Colonic mucosa (tissue), 4 donors: Measurements from ENCODE around the gene PIK3AP1. TPM values are rescaled to one million over a fixed set of nuclear protein-coding genes. Genes with fewer than 3 reads are reported as not detected.
"Not testable (repeated sequence)": the region's sequence is repeated elsewhere in the genome, so short reads cannot be mapped to it uniquely, and the experiment has no call there.

Source experiments
- DNase-seq: peaks from one replicate; pipeline ENCODE4 v3.0.0-alpha.2; 2020
- H3K27ac ChIP-seq: fragments of 200-600 bp; one replicate; pipeline ENCODE4 v1.8.0; 2021
- H3K27me3 ChIP-seq: fragments of 200-600 bp; one replicate; pipeline ENCODE4 v1.8.0; 2021
- H3K36me3 ChIP-seq: fragments of 200-600 bp; one replicate; pipeline ENCODE4 v1.8.0; 2021
- H3K4me1 ChIP-seq: fragments of 200-600 bp; one replicate; pipeline ENCODE4 v1.8.0; 2021; ENCODE audit warnings: mild to moderate bottlenecking
- H3K4me3 ChIP-seq: fragments of 200-600 bp; one replicate; pipeline ENCODE4 v1.8.0; 2021
- H3K9ac ChIP-seq, 2 donors: one replicate each; pipeline ENCODE4 v1.7.0; 2013; ENCODE audit warnings: control low read depth in 2 of 2, low read depth in 2 of 2, low read length in 2 of 2
- H3K9me3 ChIP-seq: fragments of 200-600 bp; one replicate; pipeline ENCODE4 v1.8.0; 2021
- CTCF ChIP-seq: fragments of 200-600 bp; IDR thresholded peaks from one replicate; pipeline ENCODE4 v1.8.0; 2022; ENCODE audit warnings: antibody characterized with exemption, mild to moderate bottlenecking
- intact Hi-C: fragments of 100-400 bp; cut with DNase I; formaldehyde crosslinking; loops from one replicate; pipeline ENCODE4 v1.14.1; 2022
- total RNA-seq, 2 donors: library from RNA; stranded (reverse); fragmentation: NEBNext Ultra II Directional in 1 of 2; extraction: Animal tissue kit (Norgen Biotek cat#: 25700) in 1 of 2; gene quantifications; one replicate each; pipeline ENCODE4 v1.2.1, GENCODE V29; 2021
- donor health status: healthy.
- donor health status: DM: no; HTN: no; CAD: no.
- donor health status: DM: no; HTN: no; CAD: no.

Gene PIK3AP1
- total RNA-seq, 2 donors from 2014 or later: 10.9 to 12.4 TPM

GRCh38 chr10:96701265-96701664, 19.0 kb downstream of the PIK3AP1 start:
- Histone ChIP-seq H3K4me3 (no peak overlapping the region), H3K4me1 (no peaks in the 10 kb centered on the region), H3K27me3 (no peaks in the 10 kb centered on the region), H3K9me3 (no peaks in the 10 kb centered on the region), H3K36me3 (no peaks in the 10 kb centered on the region), H3K9ac (no peak overlapping the region), H3K27ac (no peak overlapping the region)
- intact Hi-C loops: no loop called here
- no peak for TF ChIP-seq CTCF
- DNase-seq: no peak

GRCh38 chr10:96700374-96701099, 19.8 kb downstream of the PIK3AP1 start:
- TF ChIP-seq CTCF: no peak
- Histone ChIP-seq H3K4me1 (no peaks in the 10 kb centered on the region), H3K9ac (peak overlapping the region in 1 of 2 donors; percentile 12), H3K27me3 (no peaks in the 10 kb centered on the region), H3K9me3 (no peaks in the 10 kb centered on the region), H3K36me3 (no peaks in the 10 kb centered on the region), H3K4me3 (no peak overlapping the region), H3K27ac (no peak overlapping the region)
- intact Hi-C loops: no loop called here
- DNase-seq: no peak

GRCh38 chr10:96699613-96700012, 20.7 kb downstream of the PIK3AP1 start:
- H3K27me3 ChIP-seq: no peaks in the 10 kb centered on the region
- no peak for DNase-seq
- H3K9ac ChIP-seq: no peak overlapping the region
- H3K27ac ChIP-seq: no peak overlapping the region
- intact Hi-C loops: no loop called here
- TF ChIP-seq CTCF: no peak
- no peaks in the 10 kb centered on the region for H3K4me1 ChIP-seq
- no peak overlapping the region for H3K4me3 ChIP-seq
- no peaks in the 10 kb centered on the region for H3K9me3 ChIP-seq
- H3K36me3 ChIP-seq: no peaks in the 10 kb centered on the region

GRCh38 chr10:96698305-96698704, 22.0 kb downstream of the PIK3AP1 start:
- H3K27me3 ChIP-seq, DNase-seq, H3K9me3 ChIP-seq, H3K4me1 ChIP-seq, H3K36me3 ChIP-seq, H3K9ac ChIP-seq, H3K4me3 ChIP-seq, H3K27ac ChIP-seq, intact Hi-C loops: not testable (repeated sequence)

- no peaks in the 10 kb centered on the region for H3K27me3 ChIP-seq
- no peak overlapping the region for H3K4me3 ChIP-seq
- intact Hi-C loops: no loop called here
These were observed 22.9 kb downstream of the PIK3AP1 start for GRCh38 chr10:96697438-96697837.

More at GRCh38 chr10:96697438-96697837, 22.9 kb downstream of the PIK3AP1 start:
- Histone ChIP-seq H3K9me3 (no peaks in the 10 kb centered on the region), H3K9ac (no peak overlapping the region), H3K36me3 (no peaks in the 10 kb centered on the region), H3K27ac (no peak overlapping the region), H3K4me1 (no peaks in the 10 kb centered on the region)
- DNase-seq: no peak
- no peak for TF ChIP-seq CTCF
